GM21381 (cell line): ENCODE data around the gene LITAFD.
"Not testable (repeated sequence)": the region's sequence is repeated elsewhere in the genome, so short reads cannot be mapped to it uniquely, and the experiment has no call there.

Source experiments
- ATAC-seq: cut with Tn5 transposase; IDR thresholded peaks from one replicate; pipeline ENCODE4 v1.9.1; 2021; ENCODE audit warnings: mild to moderate bottlenecking, moderate library complexity; ENCODE audit not compliant: unreplicated experiment

LITAFD gene

GRCh38 chr16:8869212-8869987 is 12.8 kb upstream of the LITAFD start:
- no peak for ATAC-seq

- not testable (repeated sequence) for ATAC-seq
Measured at GRCh38 chr16:8869988-8870241, 12.2 kb upstream of the LITAFD start.

GRCh38 chr16:8872071-8872470 is 10.1 kb upstream of the LITAFD start:
- no peak for ATAC-seq

GRCh38 chr16:8872967-8873865 is 8.9 kb upstream of the LITAFD start:
- ATAC-seq = no peak

GRCh38 chr16:8873866-8874195 is 8.3 kb upstream of the LITAFD start:
- ATAC-seq = not testable (repeated sequence)

GRCh38 chr16:8874388-8874787 is 7.8 kb upstream of the LITAFD start:
- no peak for ATAC-seq

GRCh38 chr16:8875317-8875716 is 6.8 kb upstream of the LITAFD start:
- not testable (repeated sequence) for ATAC-seq

GRCh38 chr16:8877894-8878522 is 4.1 kb upstream of the LITAFD start:
- no peak for ATAC-seq

GRCh38 chr16:8878523-8878911 is 3.6 kb upstream of the LITAFD start:
- no peak for ATAC-seq

GRCh38 chr16:8880839-8881510 is 1.2 kb upstream of the LITAFD start:
- no peak for ATAC-seq

GRCh38 chr16:8882725-8883377 is 700 bp downstream of the LITAFD start:
- ATAC-seq = no peak

- ATAC-seq = no peak
Measured at GRCh38 chr16:8885674-8886592, 3.8 kb downstream of the LITAFD start.

- no peak for ATAC-seq
Measured at GRCh38 chr16:8886593-8887430, 4.7 kb downstream of the LITAFD start.

GRCh38 chr16:8887431-8887765 is 5.2 kb downstream of the LITAFD start:
- ATAC-seq = no peak

- no peak for ATAC-seq
Measured at GRCh38 chr16:8887952-8888560, 5.9 kb downstream of the LITAFD start.

GRCh38 chr16:8888951-8889892 is 7.1 kb downstream of the LITAFD start:
- ATAC-seq = no peak

- ATAC-seq = no peak
Measured at GRCh38 chr16:8889893-8890548, 7.9 kb downstream of the LITAFD start.
